ENCODE data around the gene CD200R1.

The CD200R1 gene

DNA sequence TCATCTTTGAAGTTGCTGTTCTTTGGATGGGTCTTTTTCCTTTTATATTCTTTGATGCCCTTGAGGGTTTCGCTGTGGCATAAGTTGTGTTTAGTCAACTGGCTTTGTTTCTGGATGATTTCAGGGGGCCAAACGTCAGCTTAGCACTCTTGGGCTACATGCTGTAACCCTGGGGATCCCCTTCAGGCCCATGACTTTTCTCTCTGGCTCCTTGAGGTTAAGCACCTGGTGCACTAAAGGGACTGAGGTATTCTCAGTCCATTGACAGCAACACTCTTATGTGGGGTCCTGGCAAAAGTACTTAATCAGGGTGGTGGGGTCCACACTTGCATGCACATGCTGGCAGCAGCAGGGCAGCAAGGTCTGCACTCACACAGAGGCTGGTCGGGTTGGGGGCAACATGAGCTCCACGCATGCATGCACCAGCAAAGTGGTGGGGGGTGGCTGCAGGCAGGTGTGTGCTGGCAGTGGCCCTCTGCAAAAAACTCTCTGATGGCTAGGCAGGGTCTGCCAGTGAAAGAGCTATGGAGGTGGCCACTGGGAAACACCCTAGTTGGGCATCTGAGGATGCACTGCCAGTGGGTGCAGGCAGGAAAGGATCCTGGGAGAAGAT is 90.1 kb downstream of the CD200R1 start:
- no peak for DNase-seq (ENCODE audit: low read depth)

DNA sequence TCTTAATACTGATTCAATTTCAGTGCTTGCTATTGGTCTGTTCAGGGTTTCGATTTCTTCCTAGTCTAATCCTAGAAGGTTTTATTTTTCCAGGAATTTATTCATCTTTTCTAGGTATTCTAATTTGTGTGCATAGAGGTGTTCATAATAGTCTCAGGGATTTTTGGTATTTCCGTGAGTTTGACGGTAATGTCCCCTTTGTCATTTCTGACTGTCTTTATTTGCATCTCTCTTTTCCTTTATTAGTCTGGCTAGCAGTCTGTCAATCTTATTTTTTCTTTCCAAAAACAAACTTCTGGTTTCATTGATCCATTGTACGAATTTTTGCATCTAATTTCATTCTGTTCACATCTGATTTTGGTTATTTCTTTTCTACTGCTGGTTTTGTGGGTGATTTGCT is 93.0 kb downstream of the CD200R1 start:
- DNase-seq (ENCODE audit: low read depth) = no peak

DNA sequence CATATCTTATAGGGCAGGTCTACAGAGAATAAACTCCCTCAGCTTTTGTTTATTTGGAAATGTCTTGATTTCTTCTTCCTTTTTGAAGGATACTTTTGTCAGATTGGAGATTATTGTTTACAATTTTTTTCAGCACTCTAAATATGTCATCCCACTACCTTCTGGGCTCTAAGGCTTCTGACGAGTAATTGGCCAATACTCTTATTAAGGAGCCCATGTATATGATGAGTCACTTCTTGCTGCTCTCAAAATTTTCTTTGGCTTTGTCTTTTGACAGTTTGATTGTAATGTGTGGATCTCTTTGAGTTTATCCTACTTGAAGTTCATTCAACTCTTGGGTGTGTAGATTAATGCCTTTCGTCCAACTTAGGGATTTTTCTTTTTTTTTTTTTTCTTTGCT is 99.3 kb downstream of the CD200R1 start:
- DNase-seq (ENCODE audit: low read depth) = no peak

GRCh38 chr3:112874725-112875124 is 100.2 kb downstream of the CD200R1 start:
- DNase-seq (ENCODE audit: low read depth) = no peak

DNA sequence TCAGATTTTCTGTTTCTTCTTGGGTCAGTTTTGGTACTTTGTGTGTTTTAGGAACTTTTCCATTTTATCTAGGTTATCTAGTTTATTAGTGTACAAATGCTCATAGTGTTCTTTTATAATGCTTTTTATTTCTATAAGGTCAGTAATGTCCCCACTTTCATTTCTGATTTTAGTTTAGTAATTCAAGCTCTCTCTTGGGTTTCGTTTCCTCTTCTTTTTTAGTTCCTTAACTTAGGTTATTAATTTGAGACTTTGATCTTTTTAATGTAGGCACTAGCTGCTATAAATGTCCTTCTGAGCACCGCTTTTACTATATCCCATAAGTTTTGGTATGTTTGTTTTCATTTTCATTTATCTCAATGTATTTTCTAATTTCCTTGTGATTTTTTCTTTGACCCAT is 101.3 kb downstream of the CD200R1 start:
- no peak for DNase-seq (ENCODE audit: low read depth)

DNA sequence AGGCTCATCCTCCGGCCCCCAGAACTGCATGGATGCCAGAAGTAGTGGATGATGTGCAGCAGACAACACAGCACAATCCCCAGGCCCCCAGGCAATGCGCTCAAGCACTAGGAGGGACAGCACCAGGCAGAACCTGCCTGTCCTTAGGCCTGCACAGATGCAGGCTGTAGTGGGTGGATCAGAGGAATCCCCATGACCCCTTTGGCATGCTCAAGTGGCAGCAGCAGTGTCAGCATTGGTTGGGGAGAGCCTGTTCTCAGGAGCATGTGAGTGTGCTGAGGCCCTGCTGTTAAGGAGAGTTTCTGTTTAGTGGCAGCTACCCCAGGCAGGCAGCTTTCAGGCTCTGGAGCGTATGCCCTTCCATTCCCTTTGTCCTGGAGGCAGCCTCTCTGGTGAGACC is 103.2 kb downstream of the CD200R1 start:
- no peak for DNase-seq (ENCODE audit: low read depth)

Measured in stimulated activated CD8-positive, alpha-beta memory T cell treated with anti-CD3 and anti-CD28 coated beads, Interleukin-12 subunit alpha, Interleukin-12 subunit beta, amount 100 ng/mL, for 1 hour (primary cell).